Measurements from ENCODE around the gene LHX6. TPM values are rescaled to one million over a fixed set of nuclear protein-coding genes. Genes with fewer than 3 reads are reported as not detected.

LHX6 gene
- total and polyA plus RNA-seq, 2 of the 13 experiments (the other 11 are each of a cell fraction or from before 2014, with no cell fraction given): 1.1 to 1.3 TPM

- TF ChIP-seq TERF1 (CRISPR knock-in tag; IDR thresholded peaks at IDR 0.05): no peak
These were observed 9.6 kb downstream of the LHX6 start (continued) for GRCh38 chr9:122218935-122219855.

- TF ChIP-seq ZNF800 (CRISPR knock-in tag; IDR thresholded peaks at IDR 0.05): no peak
- TF ChIP-seq ZNF556 (CRISPR knock-in tag; IDR thresholded peaks at IDR 0.05; ENCODE audit: borderline replicate concordance): no peak
- TF ChIP-seq ZNF510 (CRISPR knock-in tag; IDR thresholded peaks at IDR 0.05; ENCODE audit: low read depth): no peak
- TF ChIP-seq ZNF850 (CRISPR knock-in tag; conservative IDR thresholded peaks at IDR 0.05): no peak
- BruUV-seq (replicated peaks): no TSS peak
- Histone ChIP-seq H3K27ac (ENCODE audit: extremely low read length, insufficient read depth, low read length) (no peak overlapping the region), H3K4me3 (replicated peaks in 1 of 3; ENCODE audit: insufficient read depth in 1 of 3, low read depth in 2 of 3, low read length in 3 of 3) (peak overlapping the region in 2 of 3 experiments; percentile 43 to 50; a peak in 3 of 6 replicates), H3K79me2 (ENCODE audit: insufficient read depth, low read length) (no peaks in the 10 kb centered on the region), H2AFZ (ENCODE audit: low read length) (no peak overlapping the region), H3K9ac (ENCODE audit: insufficient read depth, low read depth, low read length) (no peak overlapping the region), H3K4me2 (ENCODE audit: low read depth, low read length) (peak overlapping the region; percentile 65), H3K9me3 (ENCODE audit: low read length) (no peaks in the 10 kb centered on the region), H4K20me1 (ENCODE audit: insufficient read depth, low read length) (no peaks in the 10 kb centered on the region), H3K27me3 (ENCODE audit: control insufficient read depth in 1 of 2, insufficient read depth in 2 of 2, low read length in 2 of 2) (peaks cover 6 to 77% of the 10 kb centered on the region in 2 experiments; a peak in 4 of 5 replicates), H3K36me3 (replicated peaks in 1 of 2; ENCODE audit: control insufficient read depth in 1 of 2, insufficient read depth in 2 of 2, low read length in 2 of 2) (no peaks in the 10 kb centered on the region), H3K4me1 (ENCODE audit: insufficient read depth, low read length) (peaks cover 58% of the 10 kb centered on the region)
- DNase-seq (ENCODE audit: low spot score) (no peak), FAIRE-seq (no peak), ATAC-seq (no peak)
- intact Hi-C loops (cut with micrococcal nuclease; ENCODE audit: unreplicated experiment): no loop called here
- in situ Hi-C loops (cut with HindIII; ENCODE audit: extremely low pct_ligation_motif_present, low pct_unique_long_range_greater_than_20kb): no loop called here
- ChIA-PET POLR2A (no interaction called here), CTCF (ENCODE audit: low intra/inter-chr PET ratio, low total read pairs) (no interaction called here)
- WGBS (ENCODE audit: low lambda C conversion rate): 31% methylated on average over 11 of the region's 11 CpGs
These were observed 10.5 kb downstream of the LHX6 start for GRCh38 chr9:122218071-122218934.

Data from HepG2 (cell line).